ENCODE data around the gene GALNTL6. TPM values are rescaled to one million over a fixed set of nuclear protein-coding genes. Genes with fewer than 3 reads are reported as not detected.
"Not testable (repeated sequence)": the region's sequence is repeated elsewhere in the genome, so short reads cannot be mapped to it uniquely, and the experiment has no call there.

GALNTL6 gene
- total RNA-seq, 2 experiments from 2014 or later = not detected

- H3K36me3 Mint-ChIP-seq = no peaks in the 10 kb centered on the region
- H3K9me3 Mint-ChIP-seq (ENCODE audit: low read depth) = peaks cover 3% of the 10 kb centered on the region
- H3K4me3 Mint-ChIP-seq = no peak overlapping the region
- no peak overlapping the region for H3K27ac Mint-ChIP-seq
- H3K4me1 Mint-ChIP-seq = no peaks in the 10 kb centered on the region
- CTCF ChIA-PET = no interaction called here
- H3K27me3 Mint-ChIP-seq = no peaks in the 10 kb centered on the region
- ATAC-seq (no peak), DNase-seq (no peak)
Measured at GRCh38 chr4:172390331-172390730, 577.1 kb downstream of the GALNTL6 start.

GRCh38 chr4:172392741-172393140, 579.5 kb downstream of the GALNTL6 start:
- Mint-ChIP-seq H3K27ac (no peak overlapping the region), H3K4me1 (no peaks in the 10 kb centered on the region), H3K9me3 (ENCODE audit: low read depth) (peaks cover 3% of the 10 kb centered on the region), H3K36me3 (no peaks in the 10 kb centered on the region), H3K4me3 (no peak overlapping the region), H3K27me3 (no peaks in the 10 kb centered on the region)
- ATAC-seq = no peak
- CTCF ChIA-PET = no interaction called here
- DNase-seq = no peak

- peaks cover 3% of the 10 kb centered on the region for H3K9me3 Mint-ChIP-seq (ENCODE audit: low read depth)
- ATAC-seq = no peak
Measured at GRCh38 chr4:172393220-172393619, 580.0 kb downstream of the GALNTL6 start.

GRCh38 chr4:172404676-172405075, 591.5 kb downstream of the GALNTL6 start:
- H3K27me3 Mint-ChIP-seq = no peaks in the 10 kb centered on the region
- no peaks in the 10 kb centered on the region for H3K4me1 Mint-ChIP-seq
- H3K36me3 Mint-ChIP-seq = no peaks in the 10 kb centered on the region
- no peak overlapping the region for H3K27ac Mint-ChIP-seq
- H3K4me3 Mint-ChIP-seq = no peak overlapping the region
- CTCF ChIA-PET = no interaction called here
- H3K9me3 Mint-ChIP-seq (ENCODE audit: low read depth) = peaks cover 2% of the 10 kb centered on the region
- DNase-seq (no peak), ATAC-seq (no peak)

More at GRCh38 chr4:172393220-172393619, 580.0 kb downstream of the GALNTL6 start:
- Mint-ChIP-seq H3K27ac (no peak overlapping the region), H3K4me3 (no peak overlapping the region), H3K27me3 (no peaks in the 10 kb centered on the region), H3K4me1 (no peaks in the 10 kb centered on the region), H3K36me3 (no peaks in the 10 kb centered on the region)
- DNase-seq = no peak
- CTCF ChIA-PET = no interaction called here

- Mint-ChIP-seq H3K9me3 (ENCODE audit: low read depth) (no peaks in the 10 kb centered on the region), H3K36me3 (no peaks in the 10 kb centered on the region), H3K27ac (no peak overlapping the region), H3K4me1 (no peaks in the 10 kb centered on the region), H3K4me3 (no peak overlapping the region), H3K27me3 (no peaks in the 10 kb centered on the region)
- no peak for DNase-seq
- CTCF ChIA-PET = no interaction called here
- ATAC-seq = no peak
Measured at GRCh38 chr4:172410363-172410762, 597.2 kb downstream of the GALNTL6 start.

GRCh38 chr4:172411149-172411548, 597.9 kb downstream of the GALNTL6 start:
- no peak overlapping the region for H3K27ac Mint-ChIP-seq
- CTCF ChIA-PET = no interaction called here
- H3K4me1 Mint-ChIP-seq = no peaks in the 10 kb centered on the region
- H3K4me3 Mint-ChIP-seq = no peak overlapping the region
- no peaks in the 10 kb centered on the region for H3K36me3 Mint-ChIP-seq
- ATAC-seq (no peak), DNase-seq (no peak)
- no peaks in the 10 kb centered on the region for H3K9me3 Mint-ChIP-seq (ENCODE audit: low read depth)
- H3K27me3 Mint-ChIP-seq = no peaks in the 10 kb centered on the region

- Mint-ChIP-seq H3K4me3 (no peak overlapping the region), H3K27me3 (no peaks in the 10 kb centered on the region), H3K36me3 (no peaks in the 10 kb centered on the region), H3K4me1 (no peaks in the 10 kb centered on the region), H3K27ac (no peak overlapping the region), H3K9me3 (ENCODE audit: low read depth) (no peaks in the 10 kb centered on the region)
- ATAC-seq (no peak), DNase-seq (no peak)
- CTCF ChIA-PET = no interaction called here
Measured at GRCh38 chr4:172412851-172413580, 599.8 kb downstream of the GALNTL6 start.

- H3K36me3 Mint-ChIP-seq, CTCF ChIA-PET, DNase-seq: not testable (repeated sequence)
Measured at GRCh38 chr4:172428979-172429378, 615.8 kb downstream of the GALNTL6 start.

GRCh38 chr4:172480471-172480870, 667.3 kb downstream of the GALNTL6 start:
- DNase-seq (no peak), ATAC-seq (no peak)
- Mint-ChIP-seq H3K27ac (no peak overlapping the region), H3K36me3 (no peaks in the 10 kb centered on the region), H3K4me1 (no peaks in the 10 kb centered on the region), H3K4me3 (no peak overlapping the region), H3K27me3 (no peaks in the 10 kb centered on the region), H3K9me3 (ENCODE audit: low read depth) (peaks cover 6% of the 10 kb centered on the region)
- CTCF ChIA-PET = no interaction called here

More at GRCh38 chr4:172428979-172429378, 615.8 kb downstream of the GALNTL6 start:
- not testable (repeated sequence) for ATAC-seq; H3K27ac Mint-ChIP-seq; H3K4me3 Mint-ChIP-seq; H3K4me1 Mint-ChIP-seq; H3K27me3 Mint-ChIP-seq; H3K9me3 Mint-ChIP-seq (ENCODE audit: low read depth)

- Mint-ChIP-seq H3K9me3 (ENCODE audit: low read depth) (peaks cover 6% of the 10 kb centered on the region), H3K4me3 (no peak overlapping the region), H3K36me3 (no peaks in the 10 kb centered on the region), H3K4me1 (no peaks in the 10 kb centered on the region), H3K27ac (no peak overlapping the region), H3K27me3 (no peaks in the 10 kb centered on the region)
- ATAC-seq (no peak), DNase-seq (no peak)
- CTCF ChIA-PET = no interaction called here
Measured at GRCh38 chr4:172481802-172482508, 668.8 kb downstream of the GALNTL6 start.

- CTCF ChIA-PET = no interaction called here
- H3K9me3 Mint-ChIP-seq (ENCODE audit: low read depth) = peaks cover 3% of the 10 kb centered on the region
- H3K4me3 Mint-ChIP-seq = no peak overlapping the region
- no peaks in the 10 kb centered on the region for H3K27me3 Mint-ChIP-seq
- H3K4me1 Mint-ChIP-seq = no peaks in the 10 kb centered on the region
- no peaks in the 10 kb centered on the region for H3K36me3 Mint-ChIP-seq
- ATAC-seq = no peak
- H3K27ac Mint-ChIP-seq = no peak overlapping the region
- DNase-seq = no peak
Measured at GRCh38 chr4:172485007-172485406, 671.8 kb downstream of the GALNTL6 start.

- Mint-ChIP-seq H3K4me1 (no peaks in the 10 kb centered on the region), H3K9me3 (ENCODE audit: low read depth) (peaks cover 3% of the 10 kb centered on the region), H3K4me3 (no peak overlapping the region), H3K27ac (no peak overlapping the region), H3K36me3 (no peaks in the 10 kb centered on the region), H3K27me3 (no peaks in the 10 kb centered on the region)
- ATAC-seq (no peak), DNase-seq (no peak)
- CTCF ChIA-PET = no interaction called here
Measured at GRCh38 chr4:172486531-172486930, 673.3 kb downstream of the GALNTL6 start.

- H3K27ac Mint-ChIP-seq = no peak overlapping the region
- no peaks in the 10 kb centered on the region for H3K27me3 Mint-ChIP-seq
- ATAC-seq = no peak
- no peak for DNase-seq
- CTCF ChIA-PET = no interaction called here
- no peaks in the 10 kb centered on the region for H3K36me3 Mint-ChIP-seq
- no peak overlapping the region for H3K4me3 Mint-ChIP-seq
- H3K4me1 Mint-ChIP-seq = no peaks in the 10 kb centered on the region
- no peaks in the 10 kb centered on the region for H3K9me3 Mint-ChIP-seq (ENCODE audit: low read depth)
Measured at GRCh38 chr4:172489861-172490260, 676.7 kb downstream of the GALNTL6 start.

GRCh38 chr4:172495769-172496168, 682.6 kb downstream of the GALNTL6 start:
- H3K4me1 Mint-ChIP-seq = no peaks in the 10 kb centered on the region
- no peaks in the 10 kb centered on the region for H3K27me3 Mint-ChIP-seq
- H3K36me3 Mint-ChIP-seq = no peaks in the 10 kb centered on the region
- ATAC-seq (no peak), DNase-seq (no peak)
- H3K4me3 Mint-ChIP-seq = no peak overlapping the region
- peaks cover 2% of the 10 kb centered on the region for H3K9me3 Mint-ChIP-seq (ENCODE audit: low read depth)
- CTCF ChIA-PET = no interaction called here
- H3K27ac Mint-ChIP-seq = no peak overlapping the region

Data from activated CD8-positive, alpha-beta memory T cell treated with anti-CD3 and anti-CD28 coated beads, Interleukin-2, amount 10 ng/mL, durations not matched to agents 7 days and 5 days (primary cell).